Lower lobe of right lung (tissue), 2 donors: ENCODE results near the gene HINT3. TPM values are rescaled to one million over a fixed set of nuclear protein-coding genes. Genes with fewer than 3 reads are reported as not detected.

Source experiments
- ATAC-seq, 2 donors: fragments of 200-7000 bp; cut with Tn5 transposase; one replicate each; pipeline ENCODE4 v1.9.1; 2020 to 2022; ENCODE audit warnings: mild to moderate bottlenecking in 2 of 2, moderate library complexity in 2 of 2
- DNase-seq: peaks from one replicate; pipeline ENCODE4 v3.0.0-alpha.2; 2020
- H3K27ac ChIP-seq: fragments of 200-600 bp; one replicate; pipeline ENCODE4 v1.8.0; 2022
- H3K27me3 ChIP-seq: fragments of 200-600 bp; one replicate; pipeline ENCODE4 v1.8.0; 2022; ENCODE audit warnings: low read depth
- H3K36me3 ChIP-seq: fragments of 200-600 bp; one replicate; pipeline ENCODE4 v1.8.0; 2022; ENCODE audit warnings: mild to moderate bottlenecking
- H3K4me1 ChIP-seq: fragments of 200-600 bp; one replicate; pipeline ENCODE4 v1.8.0; 2022
- H3K4me3 ChIP-seq: fragments of 200-600 bp; one replicate; pipeline ENCODE4 v1.8.0; 2022; ENCODE audit warnings: mild to moderate bottlenecking
- H3K9me3 ChIP-seq: fragments of 200-600 bp; one replicate; pipeline ENCODE4 v1.8.0; 2022
- intact Hi-C: fragments of 100-400 bp; cut with DNase I; formaldehyde crosslinking; loops from one replicate; pipeline ENCODE4 v1.11.0; 2022
- total RNA-seq: library from RNA; stranded (reverse); fragmentation: NEBNext Ultra II Directional; extraction: Animal tissue kit (Norgen Biotek cat#: 25700); gene quantifications from one replicate; pipeline ENCODE4 v1.2.1, GENCODE V29; 2021
- TF ChIP-seq, protein P1 (sequence below): fragments of 200-600 bp; IDR thresholded peaks from one replicate; pipeline ENCODE4 v1.8.0; 2022; ENCODE audit warnings: antibody characterized with exemption, mild to moderate bottlenecking
- donor health status: DM: no; HTN: yes; CAD: no; lungs with severe emphysema.

Gene HINT3
- total RNA-seq, 1 donor from 2014 or later = 28.3 TPM

GRCh38 chr6:125952764-125953501, 3.6 kb upstream of the HINT3 start:
- Histone ChIP-seq H3K4me1 (peaks cover 8% of the 10 kb centered on the region), H3K27ac (no peak overlapping the region), H3K9me3 (no peaks in the 10 kb centered on the region), H3K36me3 (no peaks in the 10 kb centered on the region), H3K4me3 (no peak overlapping the region), H3K27me3 (no peaks in the 10 kb centered on the region)
- no peak for ATAC-seq
- intact Hi-C loops = no loop called here
- TF ChIP-seq, protein P1, sequence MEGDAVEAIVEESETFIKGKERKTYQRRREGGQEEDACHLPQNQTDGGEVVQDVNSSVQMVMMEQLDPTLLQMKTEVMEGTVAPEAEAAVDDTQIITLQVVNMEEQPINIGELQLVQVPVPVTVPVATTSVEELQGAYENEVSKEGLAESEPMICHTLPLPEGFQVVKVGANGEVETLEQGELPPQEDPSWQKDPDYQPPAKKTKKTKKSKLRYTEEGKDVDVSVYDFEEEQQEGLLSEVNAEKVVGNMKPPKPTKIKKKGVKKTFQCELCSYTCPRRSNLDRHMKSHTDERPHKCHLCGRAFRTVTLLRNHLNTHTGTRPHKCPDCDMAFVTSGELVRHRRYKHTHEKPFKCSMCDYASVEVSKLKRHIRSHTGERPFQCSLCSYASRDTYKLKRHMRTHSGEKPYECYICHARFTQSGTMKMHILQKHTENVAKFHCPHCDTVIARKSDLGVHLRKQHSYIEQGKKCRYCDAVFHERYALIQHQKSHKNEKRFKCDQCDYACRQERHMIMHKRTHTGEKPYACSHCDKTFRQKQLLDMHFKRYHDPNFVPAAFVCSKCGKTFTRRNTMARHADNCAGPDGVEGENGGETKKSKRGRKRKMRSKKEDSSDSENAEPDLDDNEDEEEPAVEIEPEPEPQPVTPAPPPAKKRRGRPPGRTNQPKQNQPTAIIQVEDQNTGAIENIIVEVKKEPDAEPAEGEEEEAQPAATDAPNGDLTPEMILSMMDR = no peak
- peak; percentile 48 for DNase-seq

GRCh38 chr6:125953502-125953875, 3.1 kb upstream of the HINT3 start:
- ATAC-seq = no peak
- intact Hi-C loops = no loop called here
- no peaks in the 10 kb centered on the region for H3K27me3 ChIP-seq

GRCh38 chr6:125954735-125955339, 1.7 kb upstream of the HINT3 start:
- Histone ChIP-seq H3K27ac (no peak overlapping the region), H3K4me1 (peaks cover 25% of the 10 kb centered on the region), H3K9me3 (no peaks in the 10 kb centered on the region), H3K27me3 (no peaks in the 10 kb centered on the region), H3K4me3 (no peak overlapping the region), H3K36me3 (no peaks in the 10 kb centered on the region)
- TF ChIP-seq, protein P1 = no peak
- DNase-seq = no peak
- no peak for ATAC-seq
- intact Hi-C loops = no loop called here

More at GRCh38 chr6:125953502-125953875, 3.1 kb upstream of the HINT3 start:
- Histone ChIP-seq H3K27ac (no peak overlapping the region), H3K4me3 (no peak overlapping the region), H3K9me3 (no peaks in the 10 kb centered on the region), H3K4me1 (peaks cover 12% of the 10 kb centered on the region), H3K36me3 (no peaks in the 10 kb centered on the region)
- DNase-seq = peak; percentile 45
- TF ChIP-seq, protein P1 = no peak

GRCh38 chr6:125955973-125956372, 597 bp upstream of the HINT3 start:
- peak overlapping the region; percentile 95 for H3K4me3 ChIP-seq
- no peaks in the 10 kb centered on the region for H3K9me3 ChIP-seq
- peaks cover 25% of the 10 kb centered on the region for H3K4me1 ChIP-seq
- DNase-seq = no peak
- intact Hi-C loops = no loop called here
- H3K36me3 ChIP-seq = no peaks in the 10 kb centered on the region
- H3K27me3 ChIP-seq = no peaks in the 10 kb centered on the region
- TF ChIP-seq, protein P1 = no peak
- peak overlapping the region; percentile 95 for H3K27ac ChIP-seq
- no peak for ATAC-seq

DNA sequence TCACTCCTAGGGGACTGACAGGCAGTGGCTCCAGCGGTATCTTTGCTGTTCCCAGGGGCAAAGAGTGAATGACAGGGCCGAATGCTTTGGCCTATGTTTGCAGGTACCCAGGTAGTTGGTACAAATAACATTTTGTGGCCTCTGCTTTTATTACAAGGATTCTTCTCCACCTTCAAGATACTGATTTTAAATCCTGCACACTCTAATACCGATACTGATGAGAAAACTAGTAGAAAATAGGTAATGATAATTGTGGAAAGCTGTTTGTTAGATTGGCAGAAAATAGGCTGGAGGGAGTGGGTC, 772 bp downstream of the HINT3 start:
- H3K4me3 ChIP-seq = peak overlapping the region; percentile 95
- H3K27ac ChIP-seq = peak overlapping the region; percentile 95
- H3K36me3 ChIP-seq = no peaks in the 10 kb centered on the region
- ATAC-seq (no peak), DNase-seq (no peak)
- no peaks in the 10 kb centered on the region for H3K27me3 ChIP-seq
- intact Hi-C loops = no loop called here
- peaks cover 25% of the 10 kb centered on the region for H3K4me1 ChIP-seq
- no peaks in the 10 kb centered on the region for H3K9me3 ChIP-seq
- TF ChIP-seq, protein P1 = no peak
